ENCODE data around the gene NCKAP1. TPM values are rescaled to one million over a fixed set of nuclear protein-coding genes. Genes with fewer than 3 reads are reported as not detected.
"Not testable (repeated sequence)": the region's sequence is repeated elsewhere in the genome, so short reads cannot be mapped to it uniquely, and the experiment has no call there.

NCKAP1 gene
- total RNA-seq, 1 donor: 1.6 TPM

DNA sequence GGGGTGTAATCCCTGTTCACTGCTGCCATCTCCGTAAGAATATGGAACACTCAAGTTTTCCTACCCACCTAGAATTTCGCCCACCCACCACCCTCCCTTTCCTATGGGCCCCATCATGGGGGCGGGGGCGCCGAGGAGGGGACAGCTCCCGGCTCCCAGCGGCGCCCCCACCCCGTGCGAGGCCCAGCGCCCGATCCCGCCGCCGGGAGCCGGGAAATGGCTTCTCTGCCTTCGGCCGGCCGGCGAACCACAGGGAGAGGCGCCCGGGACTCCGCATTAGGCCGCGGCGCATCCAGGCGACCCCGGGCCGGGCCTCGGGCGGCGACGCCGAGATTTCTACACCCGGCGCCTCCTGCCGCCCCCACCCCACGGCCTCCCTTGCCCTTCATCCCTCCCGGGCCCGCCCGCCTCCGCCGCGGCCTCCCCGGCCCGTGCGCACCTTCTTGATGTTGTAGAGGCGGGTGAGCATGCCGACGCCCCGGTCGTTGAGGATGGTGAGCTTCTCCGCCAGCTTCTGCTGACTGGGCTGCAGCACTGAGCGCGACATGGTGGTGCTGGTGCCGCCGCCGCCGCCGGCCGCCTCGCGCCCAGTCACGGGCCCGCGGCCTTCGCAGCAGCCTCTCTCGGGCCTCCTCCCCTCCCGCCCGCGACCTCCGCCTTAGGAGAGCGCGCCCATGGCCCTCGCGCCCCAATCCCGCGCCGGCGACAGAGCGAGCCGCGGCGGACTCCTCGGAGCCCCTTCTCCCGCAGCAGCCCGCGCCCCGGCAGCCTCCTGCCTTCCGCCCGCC lies 510 bp downstream of the NCKAP1 start:
- DNase-seq (ENCODE audit: low read depth in 2 of 3, low spot score in 2 of 3): peak in 1 of 3 donors; percentile 45

DNA sequence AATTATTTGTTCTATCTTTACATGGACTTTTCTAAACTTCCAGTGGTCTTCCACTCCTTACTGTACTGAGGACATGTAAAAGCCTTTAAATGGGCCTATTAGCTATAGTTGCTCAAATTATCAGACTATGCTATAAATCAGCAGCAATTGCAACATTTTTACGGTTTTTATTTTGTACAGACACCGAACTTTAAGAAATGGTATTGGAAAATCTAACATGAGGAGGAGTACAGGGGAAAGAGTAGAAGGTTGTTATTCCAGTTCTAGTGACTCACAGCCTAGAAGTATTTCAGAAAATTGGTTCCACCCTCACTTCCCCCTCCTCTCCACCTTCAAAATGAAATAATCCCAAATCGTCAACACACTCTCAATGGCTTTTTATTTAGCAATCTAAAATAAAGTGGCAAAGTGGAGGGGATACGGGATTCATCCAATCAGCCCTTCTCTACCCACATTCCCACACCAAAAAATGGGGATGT lies 1.1 kb downstream of the NCKAP1 start:
- DNase-seq (ENCODE audit: low read depth in 2 of 3, low spot score in 2 of 3): no peak

GRCh38 chr2:183035954-183036669 lies 2.1 kb downstream of the NCKAP1 start:
- DNase-seq (ENCODE audit: low read depth in 2 of 3, low spot score in 2 of 3): peak in 2 of 3 donors; percentile 53 to 62

DNA sequence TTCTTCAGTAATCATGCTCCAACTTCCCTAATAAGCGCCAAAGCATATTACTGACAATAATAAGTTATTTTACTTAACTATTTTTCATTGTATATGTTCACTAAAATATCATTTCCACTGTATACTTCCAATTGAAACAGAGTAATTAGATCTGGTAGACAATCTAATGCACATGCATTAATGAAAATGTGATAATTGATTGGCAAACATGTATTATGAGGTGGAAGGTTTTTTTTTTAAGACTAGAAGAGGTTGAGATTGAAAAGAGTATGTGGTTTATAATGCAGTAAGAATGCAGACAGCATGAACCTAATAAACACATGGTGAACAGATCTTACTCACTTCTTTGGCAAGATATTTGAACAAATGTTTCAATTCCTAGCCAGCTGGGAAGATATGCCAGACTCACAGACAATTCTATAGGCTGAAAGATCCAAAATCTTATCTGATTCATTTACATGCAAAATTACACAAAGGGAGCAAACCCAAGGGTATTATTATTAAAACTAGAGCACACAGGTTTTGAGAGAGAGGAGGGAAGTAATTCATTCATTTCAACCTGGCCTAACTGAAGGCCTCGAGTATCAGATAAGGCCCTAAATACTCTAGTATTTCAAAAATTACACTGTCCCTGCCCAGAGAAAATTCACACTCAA lies 2.8 kb downstream of the NCKAP1 start:
- no peak for DNase-seq (ENCODE audit: low read depth in 2 of 3, low spot score in 2 of 3)

GRCh38 chr2:183034806-183035205 lies 3.5 kb downstream of the NCKAP1 start:
- DNase-seq (ENCODE audit: low read depth in 2 of 3, low spot score in 2 of 3): no peak

DNA sequence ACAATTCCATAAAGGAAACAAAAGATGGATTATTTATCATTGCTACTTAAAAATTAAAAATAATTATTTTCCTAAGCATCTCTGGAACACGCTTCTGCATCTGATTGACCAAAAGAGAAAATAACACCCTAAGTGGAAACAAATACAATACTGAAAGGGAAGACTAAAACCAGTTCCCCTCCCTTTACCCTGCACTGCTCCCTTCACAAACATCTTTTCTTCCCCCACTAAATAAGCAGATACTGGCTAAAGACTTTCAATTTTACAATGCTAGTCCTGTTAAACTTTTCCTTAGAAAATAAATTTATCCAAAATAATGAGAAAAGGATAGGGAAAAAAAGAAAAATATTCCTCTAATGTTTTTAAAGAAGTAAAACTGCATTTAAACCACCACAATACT lies 4.3 kb downstream of the NCKAP1 start:
- no peak for DNase-seq (ENCODE audit: low read depth in 2 of 3, low spot score in 2 of 3)

GRCh38 chr2:183031911-183032794 lies 6.1 kb downstream of the NCKAP1 start:
- no peak for DNase-seq (ENCODE audit: low read depth in 2 of 3, low spot score in 2 of 3)

DNA sequence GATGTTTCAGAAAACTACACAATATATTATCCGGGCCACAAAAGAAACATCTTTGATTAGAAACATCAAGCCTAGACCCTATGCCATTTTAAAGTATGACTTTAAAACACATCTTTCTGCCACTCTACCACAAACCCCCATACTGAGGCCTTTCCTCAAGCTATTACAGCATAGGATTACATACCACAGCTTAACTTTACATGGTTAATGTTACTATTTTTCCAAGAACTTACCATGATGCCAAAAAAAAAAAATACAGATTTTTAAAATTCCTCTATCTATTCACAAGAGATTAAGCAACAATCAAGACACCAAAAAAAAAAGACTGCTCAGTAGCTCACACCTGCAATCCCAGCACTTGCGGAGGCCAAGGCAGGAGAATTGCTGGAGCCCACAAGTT lies 9.0 kb downstream of the NCKAP1 start:
- no peak for DNase-seq (ENCODE audit: low read depth in 2 of 3, low spot score in 2 of 3)

GRCh38 chr2:183028108-183028507 lies 10.1 kb downstream of the NCKAP1 start:
- DNase-seq (ENCODE audit: low read depth in 2 of 3, low spot score in 2 of 3): no peak

GRCh38 chr2:183027443-183027842 lies 10.8 kb downstream of the NCKAP1 start:
- DNase-seq (ENCODE audit: low read depth in 2 of 3, low spot score in 2 of 3): no peak

GRCh38 chr2:183026424-183026823 lies 11.8 kb downstream of the NCKAP1 start:
- no peak for DNase-seq (ENCODE audit: low read depth in 2 of 3, low spot score in 2 of 3)

GRCh38 chr2:183025993-183026392 lies 12.3 kb downstream of the NCKAP1 start:
- DNase-seq (ENCODE audit: low read depth in 2 of 3, low spot score in 2 of 3): no peak

- DNase-seq (ENCODE audit: low read depth in 2 of 3, low spot score in 2 of 3): no peak
Measured at GRCh38 chr2:183024339-183025095, 13.7 kb downstream of the NCKAP1 start.

DNA sequence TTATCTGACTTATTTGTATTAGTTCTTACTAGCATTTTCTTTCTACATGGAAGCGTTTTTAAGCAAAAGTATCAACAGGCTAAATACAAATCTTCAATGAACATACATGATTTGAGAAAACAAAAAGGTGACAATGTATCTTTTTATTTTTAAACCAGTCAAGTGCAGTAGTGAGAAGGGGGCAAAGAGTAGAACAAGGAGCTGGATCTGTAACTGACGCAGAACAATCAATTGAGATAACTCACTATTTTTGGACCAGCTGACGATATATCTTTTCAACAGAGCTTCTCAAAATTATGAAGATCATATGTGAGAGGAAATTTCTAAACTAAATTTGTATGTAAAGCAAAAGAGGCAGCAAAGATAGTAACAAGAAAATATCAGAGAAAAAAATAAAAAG lies 15.5 kb downstream of the NCKAP1 start:
- DNase-seq (ENCODE audit: low read depth in 2 of 3, low spot score in 2 of 3): no peak

- DNase-seq (ENCODE audit: low read depth in 2 of 3, low spot score in 2 of 3): no peak
Measured at GRCh38 chr2:183021613-183022012, 16.6 kb downstream of the NCKAP1 start.

DNA sequence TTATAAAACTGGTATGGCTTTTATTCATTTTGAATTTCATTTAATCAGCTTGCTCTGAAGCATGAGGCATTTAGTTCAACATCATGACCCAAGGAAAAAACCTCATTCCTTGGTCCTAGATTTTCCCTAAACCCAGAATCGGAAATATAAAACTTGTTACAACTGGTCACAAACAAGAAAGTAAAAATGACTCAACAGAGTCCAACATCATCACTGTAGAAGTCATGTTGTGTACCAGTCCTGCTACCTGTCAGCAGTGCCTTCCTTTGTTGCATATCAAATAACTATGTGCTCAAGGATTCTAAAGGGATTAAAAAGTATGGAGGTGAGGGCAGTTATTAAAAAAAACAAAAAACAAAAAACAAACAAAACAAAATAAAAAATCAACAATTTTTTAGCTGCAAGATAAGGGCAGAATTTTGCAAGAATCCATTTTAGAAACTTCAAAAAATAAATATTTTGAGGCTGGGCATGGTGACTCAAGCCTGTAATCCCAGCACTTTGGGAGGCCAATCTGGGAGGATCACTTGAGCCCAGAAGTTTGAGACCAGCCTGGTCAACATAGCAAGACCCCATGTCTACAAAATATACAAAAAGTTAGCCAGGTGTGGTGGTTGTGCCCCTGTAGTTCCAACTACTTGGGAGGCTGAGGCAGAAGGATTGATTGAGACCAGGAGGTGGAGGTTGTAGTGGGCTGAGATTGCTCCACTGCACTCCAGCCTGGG lies 18.4 kb downstream of the NCKAP1 start:
- no peak for DNase-seq (ENCODE audit: low read depth in 2 of 3, low spot score in 2 of 3)

DNA sequence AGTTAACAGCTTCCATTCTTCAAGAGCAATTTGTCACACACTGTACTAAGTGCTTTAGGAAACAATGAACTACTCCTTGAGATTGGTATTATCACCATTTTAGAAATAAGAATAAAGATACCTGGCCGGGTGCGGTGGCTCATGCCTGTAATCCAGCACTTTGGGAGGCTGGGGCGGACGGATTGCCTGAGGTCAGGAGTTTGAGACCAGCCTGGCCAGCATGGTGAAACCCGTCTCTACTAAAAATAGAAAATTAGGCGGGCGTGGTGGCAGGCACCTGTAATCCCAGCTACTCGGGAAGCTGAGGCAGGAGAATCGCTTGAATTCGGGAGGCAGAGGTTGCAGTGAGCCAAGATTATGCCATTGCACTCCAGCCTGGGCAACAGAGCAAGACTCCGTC lies 20.4 kb downstream of the NCKAP1 start:
- not testable (repeated sequence) for DNase-seq (ENCODE audit: low read depth in 2 of 3, low spot score in 2 of 3)

DNA sequence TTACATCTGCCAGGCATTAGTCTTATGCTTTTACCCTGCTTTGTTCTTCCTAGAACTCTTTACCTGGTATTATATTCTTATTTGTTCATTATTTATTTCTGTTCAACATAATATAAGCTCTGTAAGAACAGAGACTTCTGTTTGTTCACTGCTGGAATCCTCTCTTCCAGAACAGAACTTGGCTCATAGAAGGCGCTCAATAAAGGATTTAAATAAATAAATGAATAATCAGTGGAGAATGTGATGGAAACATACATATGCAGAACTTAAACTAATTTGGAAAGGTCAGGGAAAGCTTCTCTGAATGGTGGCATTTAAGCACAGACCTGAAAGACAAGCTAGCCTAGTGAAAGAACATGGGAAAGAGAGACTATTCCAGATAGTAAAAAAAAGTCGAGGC lies 24.3 kb downstream of the NCKAP1 start:
- DNase-seq (ENCODE audit: low read depth in 2 of 3, low spot score in 2 of 3): no peak

GRCh38 chr2:183011743-183012142 lies 26.5 kb downstream of the NCKAP1 start:
- no peak for DNase-seq (ENCODE audit: low read depth in 2 of 3, low spot score in 2 of 3)
